Heart left ventricle (tissue), 16 donors: Measurements from ENCODE around the gene CMAS. TPM values are rescaled to one million over a fixed set of nuclear protein-coding genes. Genes with fewer than 3 reads are reported as not detected.
"Not testable (repeated sequence)": the region's sequence is repeated elsewhere in the genome, so short reads cannot be mapped to it uniquely, and the experiment has no call there.

Experiments used
- ATAC-seq, 4 donors: fragments of 200-7000 bp; cut with Tn5 transposase; one replicate each; pipeline ENCODE4 v1.9.1; 2020 to 2022; ENCODE audit warnings: moderate library complexity in 4 of 4, mild to moderate bottlenecking in 3 of 4, moderate number of reproducible peaks in 1 of 4
- DNase-seq, 5 donors: peaks; one replicate each; pipeline ENCODE4 v3.0.0-alpha.2; 2020
- H3K27ac ChIP-seq, 12 donors: fragments of 200-600 bp; sonication (generic) in 4 of 12; one replicate each; pipeline versions ENCODE4 v1.5.0 to v1.8.0; 2016 to 2022; ENCODE audit warnings: mild to moderate bottlenecking in 2 of 12
- H3K27me3 ChIP-seq, 9 donors: fragments of 200-600 bp; sonication (generic) in 2 of 9; one replicate each; pipeline versions ENCODE4 v1.5.1 to v1.8.0; 2016 to 2022; ENCODE audit warnings: mild to moderate bottlenecking in 3 of 9
- H3K36me3 ChIP-seq, 9 donors: fragments of 200-600 bp; sonication (generic) in 2 of 9; one replicate each; pipeline versions ENCODE4 v1.5.0 to v1.8.0; 2018 to 2022; ENCODE audit warnings: mild to moderate bottlenecking in 2 of 9
- H3K4me1 ChIP-seq, 12 donors: fragments of 200-600 bp; sonication (generic) in 4 of 12; one replicate each; pipeline versions ENCODE4 v1.5.0 to v1.8.0; 2016 to 2022; ENCODE audit warnings: mild to moderate bottlenecking in 3 of 12
- H3K4me3 ChIP-seq, 12 donors: fragments of 200-600 bp; sonication (generic) in 4 of 12; one replicate each; pipeline versions ENCODE4 v1.5.0 to v1.8.0; 2017 to 2022; ENCODE audit warnings: mild to moderate bottlenecking in 9 of 12, moderate library complexity in 4 of 12
- H3K9me3 ChIP-seq, 12 donors: fragments of 200-600 bp; sonication (generic) in 4 of 12; one replicate each; pipeline versions ENCODE4 v1.5.0 to v1.8.0; 2016 to 2022; ENCODE audit warnings: mild to moderate bottlenecking in 1 of 12
- CTCF ChIP-seq, 12 donors: fragments of 200-600 bp; sonication (generic) in 4 of 12; IDR thresholded peaks; one replicate each; pipeline versions ENCODE4 v1.5.0 to v1.8.0; 2018 to 2022; ENCODE audit warnings: antibody characterized with exemption in 12 of 12, mild to moderate bottlenecking in 5 of 12
- POLR2A ChIP-seq, 2 donors: fragments of 450-650 bp; IDR thresholded peaks; one replicate each; pipeline ENCODE4 v1.6.1; 2017; ENCODE audit warnings: antibody characterized with exemption in 2 of 2, mild to moderate bottlenecking in 2 of 2, moderate library complexity in 2 of 2
- WGBS, 4 donors: extraction: QIAGEN DNeasy Blood & Tissue Kit in 2 of 4; methylation state at CpG; one replicate each; pipeline versions ENCODE4 v1.1.5 to v1.1.7; 2013 to 2018; 5-methylcytosine and 5-hydroxymethylcytosine counted together
- intact Hi-C, 10 donors: fragments of 100-400 bp; cut with DNase I; formaldehyde crosslinking; loops; one replicate each; pipeline versions ENCODE4 v1.11.1 to v1.14.2; 2022
- polyA plus RNA-seq, 2 donors: library from polyadenylated mRNA; stranded (reverse); fragments of 200-250 nt; gene quantifications; one replicate each; pipeline ENCODE4 v1.2.3, GENCODE V29; 2013
- total RNA-seq, 9 donors: library from RNA; depleted of rRNA in 2 of 9; stranded (reverse); fragments of >200 nt in 2 of 9; fragmentation: NEBNext Ultra II Directional in 3 of 9; extraction: Animal tissue kit (Norgen Biotek cat#: 25700) in 3 of 9; gene quantifications; one replicate each; pipeline versions ENCODE4 v1.1.0 to v1.2.4, GENCODE V29; 2016 to 2023
- donor health status: ischemic (EF 13 %, LVEDD 7.1; RV severe dilation, severe dysfunction).
- donor health status: healthy with polysubstance abuse.
- donor health status: DM: no; HTN: yes; CAD: no.
- donor health status: DM: no; HTN: no; CAD: no.
- donor health status: ischemic (EF 25% LVEDD 6.9; RV normal size, moderate dysfunction).
- donor health status: ischemic (EF 25% LVEDD 5.7; RV mildly dilated, moderate dysfunction).
- donor health status: healthy.
- donor health status: DM: yes; HTN: yes; CAD: no.
- donor health status: ischemic (EF 35%, LVEDD 5.7; RV mildly dilated, moderate dysfunction).
- donor health status: nonischemic (EF 11% LVEDD 7.7; RV severe dilation, severe dysfunction).
- donor health status: DM: yes; HTN: yes; CAD: no.
- donor health status: PGD.
- donor health status: ischemic (EF 29% LVEDD 5.4; RV normal size, mild dysfunction).
- donor health status: nonischemic (EF 23%, LVEDD 6.1; RV moderate dilation, normal function).

The CMAS gene
- total and polyA plus RNA-seq, 11 donors: 21.5 to 55.8 (median 34.6) TPM

GRCh38 chr12:22050078-22050477, 4.1 kb downstream of the CMAS start:
- no peak for DNase-seq
- ATAC-seq: no peak
- no peaks in the 10 kb centered on the region for H3K27me3 ChIP-seq
- H3K27ac ChIP-seq: no peak overlapping the region
- intact Hi-C loops: no loop called here
- no peaks in the 10 kb centered on the region for H3K9me3 ChIP-seq
- peaks cover 0 to 21% (median 11%) of the 10 kb centered on the region in 12 donors for H3K4me1 ChIP-seq
- H3K4me3 ChIP-seq: no peak overlapping the region
- TF ChIP-seq POLR2A (IDR thresholded peaks at IDR 0.05) (no peak), CTCF (IDR thresholded peaks at IDR 0.05) (no peak)
- H3K36me3 ChIP-seq: peaks cover 0 to 10% (median 2%) of the 10 kb centered on the region in 9 donors
- 91 to 98% (median 92%) methylated on average over 4 of the region's 4 CpGs for WGBS, 4 donors

- DNase-seq: no peak
- intact Hi-C loops: no loop called here
- H3K4me3 ChIP-seq: no peak overlapping the region
- no peaks in the 10 kb centered on the region for H3K27me3 ChIP-seq
- peaks cover 0 to 21% (median 13%) of the 10 kb centered on the region in 9 donors for H3K36me3 ChIP-seq
- no peak for ATAC-seq
- H3K4me1 ChIP-seq: peaks cover 0 to 21% (median 11%) of the 10 kb centered on the region in 12 donors
- no peaks in the 10 kb centered on the region for H3K9me3 ChIP-seq
- no peak for TF ChIP-seq POLR2A (IDR thresholded peaks at IDR 0.05)
- TF ChIP-seq CTCF (IDR thresholded peaks at IDR 0.05): no peak
- H3K27ac ChIP-seq: no peak overlapping the region
Measured at GRCh38 chr12:22051114-22051698, 5.2 kb downstream of the CMAS start.

GRCh38 chr12:22052994-22053393, 7.0 kb downstream of the CMAS start:
- DNase-seq, H3K4me3 ChIP-seq, H3K4me1 ChIP-seq, H3K27me3 ChIP-seq, ATAC-seq, H3K27ac ChIP-seq, intact Hi-C loops, H3K9me3 ChIP-seq: not testable (repeated sequence)
- WGBS, 4 donors: 90 to 96% (median 96%) methylated on average over 6 of the region's 6 CpGs
- H3K36me3 ChIP-seq: peaks cover 0 to 35% (median 28%) of the 10 kb centered on the region in 9 donors

- WGBS, 4 donors: 94 to 100% (median 96%) methylated on average over 3 of the region's 3 CpGs
- Histone ChIP-seq H3K36me3 (peaks cover 0 to 45% (median 37%) of the 10 kb centered on the region in 9 donors), H3K27me3 (no peaks in the 10 kb centered on the region), H3K4me1 (peaks cover 0 to 3% (median 0%) of the 10 kb centered on the region in 12 donors), H3K4me3 (no peak overlapping the region), H3K9me3 (no peaks in the 10 kb centered on the region), H3K27ac (no peak overlapping the region)
- intact Hi-C loops: no loop called here
- DNase-seq: no peak
- TF ChIP-seq CTCF (IDR thresholded peaks at IDR 0.05) (no peak), POLR2A (IDR thresholded peaks at IDR 0.05) (no peak)
- ATAC-seq: no peak
Measured at GRCh38 chr12:22054155-22054554, 8.1 kb downstream of the CMAS start.

GRCh38 chr12:22056607-22057006, 10.6 kb downstream of the CMAS start:
- Histone ChIP-seq H3K36me3 (peaks cover 0 to 69% (median 56%) of the 10 kb centered on the region in 9 donors), H3K27ac (no peak overlapping the region), H3K27me3 (no peaks in the 10 kb centered on the region), H3K4me1 (no peaks in the 10 kb centered on the region), H3K4me3 (no peak overlapping the region), H3K9me3 (no peaks in the 10 kb centered on the region)
- 91 to 95% (median 94%) methylated on average over 2 of the region's 2 CpGs for WGBS, 4 donors
- TF ChIP-seq POLR2A (IDR thresholded peaks at IDR 0.05) (no peak), CTCF (IDR thresholded peaks at IDR 0.05) (no peak)
- DNase-seq (no peak), ATAC-seq (no peak)
- intact Hi-C loops: no loop called here
